HG03575 (cell line): ENCODE measurements around the gene EMILIN2.
"Not testable (repeated sequence)": the region's sequence is repeated elsewhere in the genome, so short reads cannot be mapped to it uniquely, and the experiment has no call there.

Experiments
- ATAC-seq: cut with Tn5 transposase; IDR thresholded peaks from one replicate; pipeline ENCODE4 v1.9.1; 2021; ENCODE audit not compliant: unreplicated experiment, insufficient number of reproducible peaks, low FRiP score; ENCODE audit errors: extremely low read depth

Gene EMILIN2

DNA sequence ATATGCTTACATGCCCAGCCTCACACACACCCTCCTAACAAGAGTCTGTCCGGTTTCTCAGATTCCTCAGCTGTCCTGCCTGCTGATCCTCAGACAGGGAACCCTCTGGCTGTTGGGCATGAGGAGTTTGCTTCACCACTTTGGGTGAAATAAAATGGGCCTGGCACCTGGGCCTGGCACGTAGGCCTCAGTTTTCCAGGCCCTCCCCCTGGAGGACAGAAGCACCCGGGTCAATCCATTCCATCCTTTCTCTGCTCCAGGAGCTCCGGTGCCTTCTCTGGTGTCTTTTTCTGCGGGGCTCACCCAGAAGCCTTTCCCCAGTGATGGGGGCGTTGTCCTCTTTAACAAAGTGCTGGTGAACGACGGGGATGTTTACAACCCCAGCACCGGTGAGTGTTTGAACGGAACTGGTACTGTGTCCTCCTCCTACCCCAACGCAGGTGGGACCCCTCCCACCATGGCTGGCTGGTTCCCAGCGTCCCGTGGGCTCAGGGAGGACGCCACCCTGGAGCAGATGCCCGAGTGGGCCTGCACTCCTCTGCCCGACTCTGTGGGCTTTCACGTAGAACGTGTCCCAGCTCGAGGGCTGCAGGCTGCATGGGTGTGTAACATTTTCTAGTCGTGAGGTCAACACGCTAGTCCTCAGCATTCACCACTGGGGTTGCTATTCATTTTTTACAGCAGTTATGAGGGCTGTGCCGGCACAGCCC is 62.8 kb downstream of the EMILIN2 start:
- ATAC-seq, result no peak

DNA sequence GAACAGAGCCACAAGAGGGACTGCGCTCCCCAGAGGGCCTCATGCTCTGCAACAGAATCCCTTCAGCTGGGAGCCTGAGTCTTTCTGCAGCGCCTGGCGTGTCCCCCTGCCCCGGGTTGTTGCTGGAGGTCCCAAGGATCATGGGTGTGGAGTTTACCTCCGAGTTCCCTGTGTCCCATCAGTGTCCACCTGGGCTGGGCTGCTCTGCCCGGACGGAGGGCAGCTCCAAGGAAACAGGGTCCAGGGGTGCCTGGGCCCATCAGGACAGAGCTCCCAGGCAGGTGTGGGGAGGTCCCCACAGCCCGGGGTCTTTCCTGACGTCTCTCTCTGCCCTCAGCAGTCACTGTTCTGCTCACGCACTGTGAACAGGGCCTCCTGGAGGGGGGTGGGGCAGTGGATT is 63.5 kb downstream of the EMILIN2 start:
- no peak for ATAC-seq

DNA sequence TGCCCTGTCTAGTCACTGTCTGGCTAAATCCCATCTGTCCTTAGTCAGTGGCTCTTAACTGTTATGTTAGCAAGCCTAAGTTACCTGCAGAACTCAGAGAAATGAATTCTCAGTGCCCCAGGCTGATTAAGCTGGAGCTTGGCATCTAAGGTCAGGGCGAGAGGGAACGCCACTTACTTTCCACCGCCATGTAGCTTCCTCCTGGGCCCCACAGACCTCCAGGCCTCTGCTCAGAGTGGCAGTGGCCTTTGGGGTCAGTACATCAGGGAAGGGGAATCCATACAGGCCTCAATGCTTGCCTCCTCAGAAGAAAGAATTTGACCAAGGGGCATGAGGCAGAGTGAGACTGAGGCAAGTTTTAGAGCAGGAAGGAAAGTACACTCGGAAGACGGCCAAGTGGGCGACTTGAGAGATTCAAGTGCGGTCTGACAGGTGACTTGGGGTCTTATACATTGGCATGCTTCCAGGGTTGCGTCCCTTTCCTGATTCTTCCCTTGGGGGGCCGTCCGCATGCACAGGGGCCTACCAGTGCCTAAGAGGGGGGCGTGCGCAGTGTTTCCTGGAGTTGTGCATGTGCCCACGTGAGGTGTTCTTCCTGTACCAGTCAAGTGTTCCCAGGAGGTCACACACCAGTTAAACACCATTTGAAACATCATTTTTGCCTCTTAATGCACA is 64.1 kb downstream of the EMILIN2 start:
- no peak for ATAC-seq

DNA sequence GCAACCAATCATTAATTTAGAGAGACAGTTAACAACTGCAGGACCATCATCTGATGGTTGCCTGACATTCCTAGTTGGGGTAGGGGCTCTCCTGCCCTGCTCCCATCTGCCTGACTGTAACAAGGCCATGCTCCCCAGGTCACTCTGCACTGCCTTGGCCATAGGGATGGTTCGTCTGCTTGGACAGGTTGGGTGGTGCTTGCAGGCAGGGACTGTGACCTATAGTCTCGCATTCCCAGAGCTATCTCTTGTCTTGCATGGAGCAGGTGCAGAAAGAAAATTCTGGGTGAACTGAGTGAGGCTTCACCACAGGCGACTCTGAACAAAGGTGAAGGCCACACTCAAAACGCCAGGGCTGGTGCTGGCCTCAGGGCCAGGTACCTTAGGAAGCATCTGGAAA is 64.7 kb downstream of the EMILIN2 start:
- ATAC-seq, result no peak

DNA sequence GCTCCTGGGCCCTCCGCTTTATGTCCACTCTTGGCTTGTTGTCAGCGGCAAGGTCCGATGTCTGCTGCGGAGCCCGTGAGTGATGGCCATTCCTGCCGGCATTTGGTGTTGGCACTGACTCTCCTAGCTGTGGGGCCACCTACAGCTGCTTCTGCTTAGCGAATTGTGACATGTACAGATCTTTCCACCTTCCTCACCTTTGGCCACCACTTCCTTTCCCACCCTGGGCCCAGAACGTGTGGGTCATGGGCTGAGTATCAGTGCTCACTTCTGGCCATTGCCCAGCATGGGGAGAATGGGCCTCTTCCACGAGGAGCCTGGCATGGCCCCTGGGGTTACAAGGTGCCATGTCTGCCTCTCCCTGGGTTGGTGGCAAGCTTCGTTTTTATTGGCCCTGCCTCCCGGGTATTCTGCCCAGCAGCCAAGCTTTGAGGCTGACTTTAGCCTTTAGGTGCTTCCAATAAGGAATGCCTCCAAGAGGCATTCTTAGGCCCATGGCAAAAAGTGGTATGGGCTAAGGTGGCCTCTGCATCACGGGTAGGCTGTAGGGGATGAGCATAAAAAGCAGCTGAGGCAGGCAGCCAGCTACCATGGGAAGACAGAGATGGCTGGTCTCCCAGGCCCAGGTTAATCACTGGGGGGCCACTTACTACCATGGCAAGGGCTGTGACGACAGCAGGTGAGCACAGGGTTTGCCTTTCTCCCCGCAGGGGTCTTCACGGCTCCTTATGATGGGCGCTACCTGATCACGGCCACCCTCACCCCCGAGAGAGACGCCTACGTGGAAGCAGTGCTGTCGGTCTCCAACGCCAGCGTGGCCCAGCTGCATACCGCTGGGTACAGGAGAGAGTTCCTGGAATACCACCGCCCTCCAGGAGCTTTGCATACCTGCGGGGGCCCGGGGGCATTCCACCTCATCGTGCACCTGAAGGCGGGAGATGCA is 65.8 kb downstream of the EMILIN2 start:
- ATAC-seq, result no peak

DNA sequence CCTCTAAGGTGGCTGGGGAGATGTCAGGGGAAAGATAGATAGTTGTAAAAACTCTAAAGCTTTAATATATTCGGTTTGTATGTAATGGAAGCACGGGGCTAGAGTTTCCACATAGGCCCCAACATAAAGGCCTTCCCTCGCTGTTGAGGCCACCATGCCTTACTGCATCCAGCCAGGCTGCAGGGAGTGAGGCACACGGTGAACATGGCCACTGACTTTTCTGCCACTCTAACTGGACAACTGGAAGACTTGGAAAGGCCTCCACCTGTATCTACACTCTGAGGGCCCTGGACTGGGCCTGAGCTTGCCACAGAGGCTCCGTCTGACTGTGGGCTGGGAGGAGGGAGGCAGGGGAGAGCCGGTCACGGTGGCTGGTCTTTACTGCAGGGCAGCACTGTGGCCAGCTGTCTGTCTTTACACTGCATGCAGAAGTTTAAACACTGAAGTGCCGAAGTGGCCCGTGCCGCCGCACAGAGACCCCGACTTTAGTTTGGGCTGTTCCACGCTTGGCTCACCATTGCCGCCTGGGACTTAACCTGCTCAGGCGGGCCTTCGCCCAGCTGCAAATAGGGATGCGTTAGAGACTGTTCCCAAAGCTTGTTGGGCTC is 66.7 kb downstream of the EMILIN2 start:
- no peak for ATAC-seq

DNA sequence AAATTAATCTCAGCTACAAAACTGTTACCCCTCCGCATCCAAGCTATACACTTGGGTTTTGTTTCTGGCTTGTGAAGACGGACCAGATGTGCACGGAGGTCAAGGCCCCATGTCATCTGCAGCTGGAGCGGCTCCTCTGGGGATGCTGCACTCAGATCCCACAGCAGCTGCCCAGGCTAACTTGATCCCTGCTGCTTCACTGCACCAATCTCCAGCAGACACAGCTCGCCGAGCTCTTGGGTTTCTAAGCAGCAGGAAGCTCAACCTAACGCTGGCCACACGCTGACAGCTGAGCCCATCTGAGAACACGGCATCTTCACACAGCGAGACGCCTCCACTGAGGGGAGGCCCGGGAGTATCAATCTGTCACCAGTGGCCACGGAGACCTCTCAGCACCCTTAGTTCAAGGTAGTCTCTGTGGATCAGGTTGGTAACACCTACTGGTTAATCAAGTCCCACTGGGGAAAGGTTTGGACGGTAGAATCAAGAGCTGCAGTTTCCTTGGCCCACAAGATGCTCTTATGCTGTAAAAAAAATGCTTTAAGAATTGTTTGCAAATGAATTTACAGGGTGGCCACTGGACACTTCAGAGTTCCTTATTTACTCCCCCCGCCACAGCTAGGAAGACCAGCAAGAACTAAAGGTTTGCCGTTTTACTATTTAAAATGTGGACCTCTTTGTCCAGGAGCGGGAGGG is 67.5 kb downstream of the EMILIN2 start:
- ATAC-seq, result no peak

DNA sequence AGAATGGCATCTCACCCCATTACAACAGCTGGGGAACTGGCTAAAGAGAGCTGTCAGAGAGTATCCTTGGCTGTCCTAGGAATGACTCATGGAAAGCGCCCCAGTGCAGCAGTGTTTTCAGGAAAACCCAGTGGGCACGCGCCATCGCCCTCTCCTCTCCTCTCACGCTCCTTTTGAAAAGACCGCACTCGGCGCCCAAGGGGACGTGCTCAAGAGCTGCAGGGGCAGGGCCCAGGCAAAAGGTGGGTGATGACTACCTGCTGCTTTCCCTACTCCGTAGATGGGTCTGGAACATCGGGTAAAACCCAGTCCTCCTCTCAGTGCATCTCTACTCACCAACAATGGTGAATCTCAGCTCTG is 68.1 kb downstream of the EMILIN2 start:
- no peak for ATAC-seq

DNA sequence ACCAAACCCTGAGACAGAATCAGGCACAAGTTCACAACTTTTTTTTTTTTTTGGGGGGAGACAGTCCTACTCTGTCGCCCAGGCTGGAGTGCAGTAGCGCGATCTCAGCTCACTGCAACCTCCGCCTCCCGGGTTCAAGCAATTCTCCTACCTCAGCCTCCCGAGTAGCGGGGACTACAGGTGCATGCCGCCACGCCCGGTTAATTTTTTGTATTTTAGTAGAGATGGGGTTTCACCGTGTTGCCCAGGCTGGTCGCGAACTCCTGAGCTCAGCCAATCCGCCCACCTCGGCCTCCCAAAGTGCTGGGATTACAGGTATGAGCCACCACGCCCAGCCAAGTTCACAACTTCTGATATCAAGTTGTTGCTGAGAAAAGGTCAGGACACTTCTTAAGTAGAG is 68.7 kb downstream of the EMILIN2 start:
- not testable (repeated sequence) for ATAC-seq

DNA sequence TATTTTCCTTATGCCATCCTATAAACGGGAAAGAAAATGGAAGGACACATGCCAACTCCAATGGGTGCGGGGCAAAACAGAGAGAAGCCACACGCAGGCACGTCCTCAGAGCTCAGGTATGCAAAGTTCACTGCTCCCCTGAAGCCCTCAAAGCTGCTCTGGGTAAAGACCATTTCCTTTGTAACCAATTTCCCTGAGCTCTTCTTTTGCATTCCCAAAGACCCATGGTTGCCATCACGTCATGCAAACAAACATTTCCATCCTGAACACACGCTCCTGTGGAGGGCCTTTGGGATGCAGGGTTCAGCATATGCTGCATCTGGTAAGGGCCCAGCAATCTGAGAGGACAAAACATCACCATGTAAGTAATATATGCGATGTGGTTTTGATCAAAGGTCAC is 69.4 kb downstream of the EMILIN2 start:
- no peak for ATAC-seq

DNA sequence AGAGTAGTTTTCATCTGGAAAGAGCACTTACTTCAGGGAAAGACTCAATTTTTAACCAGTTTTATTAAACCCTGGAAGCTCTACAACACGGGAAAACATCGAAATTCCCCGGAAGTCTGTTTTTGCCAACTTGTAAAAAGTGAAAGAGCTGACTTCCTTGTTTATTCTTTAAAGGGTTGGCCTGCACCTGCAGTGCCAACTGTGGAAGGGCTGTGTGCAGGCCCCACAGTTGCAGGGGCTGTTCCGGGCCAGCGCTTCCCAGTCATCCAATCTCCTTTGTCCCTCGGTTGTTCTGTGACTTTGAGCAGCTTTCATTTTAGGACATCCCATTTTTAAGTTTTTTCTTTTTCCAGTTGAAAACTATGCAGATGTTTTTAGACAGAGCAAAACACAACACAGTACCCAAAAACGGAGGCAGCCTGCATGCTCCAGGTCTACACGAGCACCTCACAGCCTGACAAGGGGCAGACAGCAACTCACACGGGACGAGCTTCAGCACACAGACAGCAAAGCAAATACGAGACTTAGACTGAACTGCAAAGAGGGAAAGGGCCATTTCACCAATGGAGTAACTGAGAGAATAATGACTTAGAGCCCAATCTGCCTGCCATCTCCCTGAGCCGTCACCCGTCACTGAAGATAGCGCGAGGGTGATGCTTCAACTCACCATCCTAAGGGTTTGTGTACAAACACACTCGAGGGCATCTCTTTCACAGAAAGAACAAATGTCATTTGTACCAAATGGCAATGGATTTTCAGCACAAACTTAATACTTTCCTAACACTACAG is 70.6 kb downstream of the EMILIN2 start:
- no peak for ATAC-seq

DNA sequence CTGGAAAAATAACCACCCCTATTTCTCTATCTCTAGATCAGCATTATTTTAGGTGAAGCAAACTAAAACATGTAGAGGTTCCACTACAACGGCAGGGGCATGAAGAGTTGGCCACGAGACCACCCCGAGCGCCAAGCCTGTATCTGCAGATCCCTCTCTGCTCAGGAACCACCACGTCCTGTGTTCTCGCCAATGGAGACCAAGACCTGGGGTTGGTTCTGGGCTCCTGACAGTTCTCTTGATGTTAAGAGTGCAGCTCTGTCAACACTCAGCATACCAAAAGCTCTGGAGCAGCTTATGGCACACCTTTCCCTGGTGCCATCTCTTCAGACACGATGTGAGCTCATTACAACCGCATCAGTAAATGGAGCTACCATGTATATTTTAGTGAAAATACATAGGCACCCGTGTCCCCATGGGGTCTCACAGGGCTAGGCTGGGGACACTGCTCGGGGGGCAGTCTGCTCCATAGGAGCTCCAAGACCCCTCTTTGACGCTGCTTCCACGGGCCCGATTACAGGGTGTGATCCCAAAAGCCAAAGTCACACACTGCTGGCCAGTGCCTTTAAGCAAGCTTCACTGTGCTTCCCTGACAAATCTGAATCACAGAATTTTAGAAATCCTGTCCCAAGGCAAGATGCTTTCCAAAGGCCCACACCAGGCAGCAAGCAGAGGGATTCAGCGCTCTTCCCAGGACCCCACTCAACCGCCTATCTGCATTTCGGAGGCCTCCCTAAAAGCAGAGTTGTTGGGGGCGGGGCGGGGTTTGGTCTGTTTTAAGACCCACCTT is 72.2 kb downstream of the EMILIN2 start:
- no peak for ATAC-seq

DNA sequence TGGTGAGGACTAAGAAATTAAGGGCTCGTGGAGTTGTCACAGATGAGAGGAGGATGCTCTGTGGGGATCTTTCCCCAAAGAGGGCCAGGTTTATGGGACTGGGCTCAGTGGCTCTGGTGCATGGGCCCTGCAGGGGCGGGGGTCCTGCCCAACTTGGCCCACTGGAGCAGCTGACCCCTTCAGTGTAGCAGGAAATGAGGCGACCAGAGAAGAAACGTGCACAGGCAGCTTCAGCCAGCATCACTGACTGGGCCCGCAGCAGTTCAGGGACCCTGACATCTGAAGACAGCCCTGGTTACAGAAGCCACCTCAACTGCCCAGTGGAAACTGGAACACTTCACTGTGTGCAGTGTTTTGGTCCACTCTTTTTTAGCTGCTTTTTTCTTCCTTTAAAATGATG is 72.8 kb downstream of the EMILIN2 start:
- no peak for ATAC-seq

DNA sequence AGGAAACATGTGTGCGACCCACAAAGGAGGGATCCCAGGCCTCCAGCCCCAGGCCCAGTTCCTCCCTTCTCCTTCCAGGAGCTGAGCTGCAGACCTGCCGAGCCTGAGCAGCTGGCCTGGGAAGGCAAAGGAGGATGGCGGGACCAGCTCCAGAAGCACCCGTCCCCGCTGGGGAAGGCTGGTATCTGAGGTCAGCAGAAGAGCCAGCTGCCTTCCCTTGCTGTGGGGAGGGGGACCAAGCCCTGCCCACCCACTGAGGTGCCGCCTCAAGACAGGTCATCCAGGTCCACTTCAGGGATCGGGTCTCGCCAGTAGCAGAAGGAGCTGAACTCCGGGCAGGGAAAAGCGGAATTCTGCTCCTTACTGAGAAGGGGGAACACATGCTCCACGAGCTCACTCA is 73.2 kb downstream of the EMILIN2 start:
- ATAC-seq, result no peak

DNA sequence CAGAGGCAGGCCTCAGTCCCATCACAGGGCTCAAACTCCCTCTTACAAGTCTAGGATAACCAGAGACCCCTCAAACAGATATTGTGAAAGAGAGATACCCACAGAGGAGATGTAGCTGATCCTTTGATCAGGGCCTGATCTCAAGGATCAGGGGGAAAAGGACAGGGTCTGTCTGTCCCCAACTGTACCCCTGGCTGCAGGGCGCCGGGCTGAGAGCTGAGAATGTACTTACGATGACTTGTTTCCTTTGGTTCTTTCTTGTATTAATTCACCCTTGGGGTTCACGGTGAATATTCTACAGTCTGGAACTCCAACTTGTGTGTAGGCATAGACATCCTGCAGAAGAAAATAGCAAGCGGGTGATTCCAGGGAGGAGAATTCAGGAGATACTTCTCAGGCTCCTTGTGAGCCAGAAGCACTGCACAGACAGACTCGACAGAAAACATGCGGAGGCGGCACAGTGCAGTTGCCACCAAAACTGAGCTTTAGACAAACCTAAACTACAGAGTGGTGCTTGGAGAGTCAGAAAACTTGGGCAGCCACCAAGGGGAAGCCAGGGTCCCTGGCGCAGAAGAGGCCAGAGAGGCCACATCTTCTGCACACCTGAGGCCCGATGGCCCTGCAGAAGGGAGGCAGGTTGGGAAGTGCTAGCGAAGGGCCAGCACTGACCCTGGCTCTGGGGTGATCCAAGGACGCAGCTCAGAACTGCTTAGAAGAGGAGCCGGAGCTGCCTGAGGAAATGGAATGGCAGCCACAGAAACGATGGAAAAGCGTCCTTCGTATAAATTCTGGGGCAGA is 73.9 kb downstream of the EMILIN2 start:
- no peak for ATAC-seq

DNA sequence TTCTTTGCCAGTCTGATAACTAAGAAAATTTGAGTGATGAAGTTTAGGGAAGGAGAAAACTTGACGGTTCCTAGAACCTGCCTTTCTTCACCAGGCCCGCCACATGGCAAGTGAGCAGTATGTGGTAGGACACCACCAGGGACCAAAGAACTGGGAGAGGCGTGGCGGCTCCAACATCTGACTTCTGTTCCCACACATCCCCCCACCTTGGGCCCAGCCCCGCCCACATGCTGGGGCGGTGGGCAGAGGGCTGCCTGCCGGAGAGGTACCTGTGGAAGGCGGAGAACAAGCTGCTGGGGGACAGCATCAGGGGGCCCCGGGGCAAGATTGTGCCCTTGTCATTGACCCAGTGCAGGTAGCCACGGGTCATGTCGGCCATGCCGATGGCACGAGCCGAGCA is 75.0 kb downstream of the EMILIN2 start:
- no peak for ATAC-seq

DNA sequence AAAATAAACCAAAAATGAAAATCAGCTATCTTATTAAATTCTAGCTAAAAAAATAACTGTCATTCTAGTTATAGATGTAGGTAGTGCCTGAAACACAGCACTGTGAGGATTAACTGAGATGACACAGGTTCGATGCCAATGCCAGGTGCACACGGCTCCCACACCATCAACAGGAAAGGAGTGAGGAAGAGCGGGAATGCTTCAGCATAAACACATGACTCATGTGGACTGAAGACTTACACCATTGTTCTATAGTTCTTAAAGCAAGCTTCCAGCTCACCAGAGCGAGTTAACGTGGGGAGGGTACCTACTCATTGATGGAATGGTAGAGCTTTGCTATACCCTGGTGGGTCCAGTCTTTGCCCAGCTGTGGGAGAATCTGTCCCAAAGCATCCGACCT is 76.7 kb downstream of the EMILIN2 start:
- ATAC-seq, result no peak
